Measurements from ENCODE around the gene TAF3.

Gene TAF3

GRCh38 chr10:8055420-8056349 lies 237.4 kb downstream of the TAF3 start (continued):
- TF ChIP-seq YY1 (tag by site-specific recombination; IDR thresholded peaks at IDR 0.05) (peak; percentile 20; the same call in 1 of the 2 replicates), ZNF280C (tag by site-specific recombination; IDR thresholded peaks at IDR 0.05) (no peak), REPIN1 (tag by site-specific recombination; IDR thresholded peaks at IDR 0.05; ENCODE audit: low read depth) (no peak), ZNF791 (tag by site-specific recombination; IDR thresholded peaks at IDR 0.05) (no peak), FEZF1 (tag by site-specific recombination; IDR thresholded peaks at IDR 0.05) (peak; percentile 37), KLF7 (tag by site-specific recombination; IDR thresholded peaks at IDR 0.05; ENCODE audit: borderline replicate concordance) (no peak), ZNF311 (tag by site-specific recombination; IDR thresholded peaks at IDR 0.05; ENCODE audit: borderline replicate concordance) (no peak), ZNF302 (tag by site-specific recombination; IDR thresholded peaks at IDR 0.05; ENCODE audit: low read depth) (no peak), SCRT2 (tag by site-specific recombination; IDR thresholded peaks at IDR 0.05) (no peak), KLF8 (tag by site-specific recombination; IDR thresholded peaks at IDR 0.05) (no peak; the same call in 1 of the 2 replicates), KLF1 (tag by site-specific recombination; IDR thresholded peaks at IDR 0.05) (no peak), INSM2 (tag by site-specific recombination; IDR thresholded peaks at IDR 0.05) (no peak), ZNF10 (tag by site-specific recombination; IDR thresholded peaks at IDR 0.05) (peak; percentile 16; the same call in 1 of the 2 replicates), GFI1B (tag by site-specific recombination; IDR thresholded peaks at IDR 0.05) (no peak), ZNF658 (tag by site-specific recombination; IDR thresholded peaks at IDR 0.05) (no peak), ZNF114 (tag by site-specific recombination; IDR thresholded peaks at IDR 0.05) (no peak), ZNF776 (tag by site-specific recombination; IDR thresholded peaks at IDR 0.05; ENCODE audit: borderline replicate concordance) (no peak), ZNF610 (tag by site-specific recombination; IDR thresholded peaks at IDR 0.05; ENCODE audit: borderline replicate concordance) (no peak), GLIS1 (tag by site-specific recombination; IDR thresholded peaks at IDR 0.05) (peak; percentile 20; the same call in 1 of the 2 replicates), ZNF677 (tag by site-specific recombination; IDR thresholded peaks at IDR 0.05) (no peak), ZNF391 (tag by site-specific recombination; IDR thresholded peaks at IDR 0.05; ENCODE audit: borderline replicate concordance, low read depth) (peak; percentile 19; the same call in 1 of the 2 replicates), ZNF645 (tag by site-specific recombination; IDR thresholded peaks at IDR 0.05) (no peak), ZNF394 (tag by site-specific recombination; IDR thresholded peaks at IDR 0.05; ENCODE audit: borderline replicate concordance) (no peak), ZNF19 (tag by site-specific recombination; IDR thresholded peaks at IDR 0.05; ENCODE audit: low read depth) (no peak), ZNF366 (tag by site-specific recombination; conservative IDR thresholded peaks at IDR 0.05) (no peak), ZXDB (tag by site-specific recombination; IDR thresholded peaks at IDR 0.05) (peak; percentile 30; the same call in 1 of the 2 replicates), ZNF175 (tag by site-specific recombination; IDR thresholded peaks at IDR 0.05) (no peak), YY2 (tag by site-specific recombination; IDR thresholded peaks at IDR 0.05) (no peak), ZNF707 (tag by site-specific recombination; IDR thresholded peaks at IDR 0.05) (no peak), ZNF530 (tag by site-specific recombination; IDR thresholded peaks at IDR 0.05; ENCODE audit: low read depth) (no peak)
- TF ChIP-seq, protein P1, sequence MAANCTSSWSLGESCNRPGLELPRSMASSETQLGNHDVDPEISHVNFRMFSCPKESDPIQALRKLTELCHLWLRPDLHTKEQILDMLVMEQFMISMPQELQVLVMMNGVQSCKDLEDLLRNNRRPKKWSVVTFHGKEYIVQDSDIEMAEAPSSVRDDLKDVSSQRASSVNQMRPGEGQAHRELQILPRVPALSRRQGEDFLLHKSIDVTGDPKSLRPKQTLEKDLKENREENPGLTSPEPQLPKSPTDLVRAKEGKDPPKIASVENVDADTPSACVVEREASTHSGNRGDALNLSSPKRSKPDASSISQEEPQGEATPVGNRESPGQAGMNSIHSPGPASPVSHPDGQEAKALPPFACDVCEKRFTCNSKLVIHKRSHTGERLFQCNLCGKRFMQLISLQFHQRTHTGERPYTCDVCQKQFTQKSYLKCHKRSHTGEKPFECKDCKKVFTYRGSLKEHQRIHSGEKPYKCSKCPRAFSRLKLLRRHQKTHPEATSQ (tag by site-specific recombination; IDR thresholded peaks at IDR 0.05) = no peak
- TF ChIP-seq, protein P2, sequence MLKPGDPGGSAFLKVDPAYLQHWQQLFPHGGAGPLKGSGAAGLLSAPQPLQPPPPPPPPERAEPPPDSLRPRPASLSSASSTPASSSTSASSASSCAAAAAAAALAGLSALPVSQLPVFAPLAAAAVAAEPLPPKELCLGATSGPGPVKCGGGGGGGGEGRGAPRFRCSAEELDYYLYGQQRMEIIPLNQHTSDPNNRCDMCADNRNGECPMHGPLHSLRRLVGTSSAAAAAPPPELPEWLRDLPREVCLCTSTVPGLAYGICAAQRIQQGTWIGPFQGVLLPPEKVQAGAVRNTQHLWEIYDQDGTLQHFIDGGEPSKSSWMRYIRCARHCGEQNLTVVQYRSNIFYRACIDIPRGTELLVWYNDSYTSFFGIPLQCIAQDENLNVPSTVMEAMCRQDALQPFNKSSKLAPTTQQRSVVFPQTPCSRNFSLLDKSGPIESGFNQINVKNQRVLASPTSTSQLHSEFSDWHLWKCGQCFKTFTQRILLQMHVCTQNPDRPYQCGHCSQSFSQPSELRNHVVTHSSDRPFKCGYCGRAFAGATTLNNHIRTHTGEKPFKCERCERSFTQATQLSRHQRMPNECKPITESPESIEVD (tag by site-specific recombination; IDR thresholded peaks at IDR 0.05) = no peak

Measured in HEK293 (cell line).